Loucy (cell line): ENCODE results near the gene VTN.

ENCODE experiments used
- EZH2phosphoT487 ChIP-seq: fragments of 200-600 bp; IDR thresholded peaks from 2 replicates; pipeline ENCODE4 v1.6.1; 2018; ENCODE audit warnings: antibody characterized with exemption, mild to moderate bottlenecking, moderate library complexity, borderline replicate concordance
- TF ChIP-seq, protein P1 (sequence below): fragments of 200-600 bp; sonication (generic); conservative IDR thresholded peaks from 2 replicates; pipeline ENCODE4 v1.5.1; 2014; ENCODE audit warnings: mild to moderate bottlenecking, antibody characterized with exemption, low read length

DNA sequence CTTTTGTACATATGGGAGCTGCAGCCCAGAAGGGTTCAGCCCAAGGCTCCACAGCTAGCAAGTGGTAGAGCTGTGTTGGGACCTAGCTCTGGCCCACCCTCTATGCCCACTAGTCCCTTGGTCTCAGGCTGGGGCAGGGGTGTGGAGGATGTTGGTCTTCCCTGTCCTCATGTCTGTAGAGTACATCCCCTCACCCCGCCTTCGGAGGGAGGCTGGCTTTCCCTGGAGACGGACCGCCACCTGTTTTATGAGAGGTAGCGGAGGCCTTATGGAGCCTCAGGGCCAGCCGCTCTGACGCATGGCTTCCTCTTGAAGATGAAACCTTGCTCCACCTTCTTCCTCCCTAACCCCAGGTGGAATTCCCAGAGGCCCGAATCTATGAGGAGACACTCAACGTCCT lies 26.1 kb downstream of the VTN start:
- TF ChIP-seq, protein P1, sequence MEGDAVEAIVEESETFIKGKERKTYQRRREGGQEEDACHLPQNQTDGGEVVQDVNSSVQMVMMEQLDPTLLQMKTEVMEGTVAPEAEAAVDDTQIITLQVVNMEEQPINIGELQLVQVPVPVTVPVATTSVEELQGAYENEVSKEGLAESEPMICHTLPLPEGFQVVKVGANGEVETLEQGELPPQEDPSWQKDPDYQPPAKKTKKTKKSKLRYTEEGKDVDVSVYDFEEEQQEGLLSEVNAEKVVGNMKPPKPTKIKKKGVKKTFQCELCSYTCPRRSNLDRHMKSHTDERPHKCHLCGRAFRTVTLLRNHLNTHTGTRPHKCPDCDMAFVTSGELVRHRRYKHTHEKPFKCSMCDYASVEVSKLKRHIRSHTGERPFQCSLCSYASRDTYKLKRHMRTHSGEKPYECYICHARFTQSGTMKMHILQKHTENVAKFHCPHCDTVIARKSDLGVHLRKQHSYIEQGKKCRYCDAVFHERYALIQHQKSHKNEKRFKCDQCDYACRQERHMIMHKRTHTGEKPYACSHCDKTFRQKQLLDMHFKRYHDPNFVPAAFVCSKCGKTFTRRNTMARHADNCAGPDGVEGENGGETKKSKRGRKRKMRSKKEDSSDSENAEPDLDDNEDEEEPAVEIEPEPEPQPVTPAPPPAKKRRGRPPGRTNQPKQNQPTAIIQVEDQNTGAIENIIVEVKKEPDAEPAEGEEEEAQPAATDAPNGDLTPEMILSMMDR: no peak
- TF ChIP-seq EZH2phosphoT487: no peak
